Vagina (tissue), 2 donors: ENCODE measurements around the gene IFNLR1. TPM values are rescaled to one million over a fixed set of nuclear protein-coding genes. Genes with fewer than 3 reads are reported as not detected.

Experiments used
- DNase-seq, 2 donors: peaks; one replicate each; pipeline ENCODE4 v3.0.0-alpha.2; 2017; ENCODE audit errors: extremely low spot score in 2 of 2
- H3K27ac ChIP-seq: fragments of 200-600 bp; sonication (generic); one replicate; pipeline ENCODE4 v1.5.1; 2019
- H3K27me3 ChIP-seq: fragments of 200-600 bp; sonication (generic); one replicate; pipeline ENCODE4 v1.5.1; 2019
- H3K36me3 ChIP-seq, 2 donors: fragments of 200-600 bp; sonication (generic); one replicate each; pipeline ENCODE4 v1.5.1; 2017 to 2019
- H3K4me1 ChIP-seq: fragments of 200-600 bp; sonication (generic); one replicate; pipeline ENCODE4 v1.5.1; 2019
- H3K4me3 ChIP-seq, 2 donors: fragments of 200-600 bp; sonication (generic); 1 replicate in 1 of 2; 2 replicates in 1 of 2; pipeline ENCODE4 v1.5.1; 2016 to 2019
- H3K9me3 ChIP-seq: fragments of 200-600 bp; sonication (generic); one replicate; pipeline ENCODE4 v1.5.1; 2019
- POLR2A ChIP-seq, 2 donors: fragments of 450-650 bp; IDR thresholded peaks; one replicate each; pipeline ENCODE4 v1.6.1; 2017; ENCODE audit warnings: antibody characterized with exemption in 2 of 2, mild to moderate bottlenecking in 2 of 2, moderate library complexity in 2 of 2
- POLR2AphosphoS5 ChIP-seq, 2 donors: sonication (generic); formaldehyde crosslinking; IDR thresholded peaks; one replicate each; pipeline ENCODE4 v1.9.0; 2017; ENCODE audit warnings: antibody characterized with exemption in 2 of 2, mild to moderate bottlenecking in 2 of 2, low read depth in 1 of 2; ENCODE audit not compliant: insufficient read depth in 1 of 2
- intact Hi-C: fragments of 100-400 bp; cut with DNase I; formaldehyde crosslinking; loops from one replicate; pipeline ENCODE4 v1.15.1; 2023
- total RNA-seq: library from RNA; depleted of rRNA; stranded (reverse); fragments of >200 nt; gene quantifications from one replicate; pipeline ENCODE4 v1.2.3, GENCODE V29; 2016
- TF ChIP-seq, protein P1 (sequence below), 3 experiments: fragments of 450-650 bp in 2 of 3; fragments of 200-600 bp in 1 of 3; sonication (generic) in 1 of 3; IDR thresholded peaks; one replicate each; pipeline ENCODE4 v1.5.1; 2017 to 2019; ENCODE audit warnings: antibody characterized with exemption in 3 of 3, mild to moderate bottlenecking in 2 of 3, moderate library complexity in 2 of 3

The IFNLR1 gene
- total RNA-seq, 1 donor from 2014 or later: 1.7 TPM

DNA sequence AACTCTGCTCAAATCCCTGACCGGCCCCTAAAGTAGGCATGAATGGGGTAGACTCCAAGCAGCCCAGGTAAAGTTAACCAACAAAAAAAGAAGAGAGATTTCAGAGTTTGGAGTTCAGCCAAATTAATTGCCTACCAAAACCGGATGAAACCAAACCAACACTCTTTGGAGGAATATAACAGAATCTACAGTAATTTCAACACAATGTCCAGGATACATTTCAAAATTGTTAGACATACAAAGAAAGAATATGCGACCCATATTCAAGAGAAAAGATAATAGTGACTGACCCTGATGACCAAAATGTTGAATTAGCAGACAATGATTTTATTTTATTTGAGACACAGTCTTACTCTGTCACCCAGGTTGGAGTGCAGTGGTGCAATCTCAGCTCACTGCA, 56.7 kb downstream of the IFNLR1 start:
- TF ChIP-seq, protein P1, sequence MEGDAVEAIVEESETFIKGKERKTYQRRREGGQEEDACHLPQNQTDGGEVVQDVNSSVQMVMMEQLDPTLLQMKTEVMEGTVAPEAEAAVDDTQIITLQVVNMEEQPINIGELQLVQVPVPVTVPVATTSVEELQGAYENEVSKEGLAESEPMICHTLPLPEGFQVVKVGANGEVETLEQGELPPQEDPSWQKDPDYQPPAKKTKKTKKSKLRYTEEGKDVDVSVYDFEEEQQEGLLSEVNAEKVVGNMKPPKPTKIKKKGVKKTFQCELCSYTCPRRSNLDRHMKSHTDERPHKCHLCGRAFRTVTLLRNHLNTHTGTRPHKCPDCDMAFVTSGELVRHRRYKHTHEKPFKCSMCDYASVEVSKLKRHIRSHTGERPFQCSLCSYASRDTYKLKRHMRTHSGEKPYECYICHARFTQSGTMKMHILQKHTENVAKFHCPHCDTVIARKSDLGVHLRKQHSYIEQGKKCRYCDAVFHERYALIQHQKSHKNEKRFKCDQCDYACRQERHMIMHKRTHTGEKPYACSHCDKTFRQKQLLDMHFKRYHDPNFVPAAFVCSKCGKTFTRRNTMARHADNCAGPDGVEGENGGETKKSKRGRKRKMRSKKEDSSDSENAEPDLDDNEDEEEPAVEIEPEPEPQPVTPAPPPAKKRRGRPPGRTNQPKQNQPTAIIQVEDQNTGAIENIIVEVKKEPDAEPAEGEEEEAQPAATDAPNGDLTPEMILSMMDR (IDR thresholded peaks at IDR 0.05): no peak
- TF ChIP-seq POLR2A (IDR thresholded peaks at IDR 0.05) (no peak), POLR2AphosphoS5 (IDR thresholded peaks at IDR 0.05; ENCODE audit: insufficient read depth in 1 of 2, low read depth in 1 of 2) (no peak)
- Histone ChIP-seq H3K9me3 (no peaks in the 10 kb centered on the region), H3K27ac (no peak overlapping the region), H3K36me3 (no peaks in the 10 kb centered on the region), H3K4me3 (no peak overlapping the region), H3K27me3 (no peaks in the 10 kb centered on the region), H3K4me1 (no peaks in the 10 kb centered on the region)
- DNase-seq: no peak
- intact Hi-C loops: loop anchor here (5.0 kb wide), 1 partner anchor 868 kb away; no protein-coding TSS in a partner anchor

DNA sequence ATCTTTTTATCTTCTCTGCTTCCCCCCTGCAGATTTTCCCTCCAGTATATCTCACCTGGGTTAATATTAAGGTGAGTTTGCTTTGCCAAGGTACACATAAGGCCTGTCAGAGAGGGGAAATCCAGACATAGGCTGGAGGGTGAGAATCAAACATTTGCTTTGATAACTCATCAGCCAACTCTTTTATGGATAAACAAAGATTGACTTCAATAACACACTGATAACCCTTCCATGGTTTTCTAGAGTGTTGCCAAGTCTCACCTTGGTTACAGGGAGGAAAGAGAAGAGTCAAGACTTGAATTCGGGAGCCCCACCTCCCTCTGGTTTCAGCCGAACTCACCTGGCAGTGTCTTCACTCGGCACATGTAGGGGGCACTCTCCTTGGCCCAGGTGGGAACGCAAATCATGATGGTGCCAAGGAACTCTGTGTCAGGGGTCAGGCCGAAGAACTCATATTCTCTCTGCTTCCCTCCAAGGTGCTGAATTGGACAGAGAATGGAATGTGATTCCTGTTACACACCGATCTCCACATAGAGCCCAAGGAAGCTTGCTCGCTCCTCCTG, 59.2 kb downstream of the IFNLR1 start:
- H3K27ac ChIP-seq: no peak overlapping the region
- TF ChIP-seq, protein P1 (IDR thresholded peaks at IDR 0.05): no peak
- TF ChIP-seq POLR2A (IDR thresholded peaks at IDR 0.05): no peak
- no peak for TF ChIP-seq POLR2AphosphoS5 (IDR thresholded peaks at IDR 0.05; ENCODE audit: insufficient read depth in 1 of 2, low read depth in 1 of 2)
- H3K9me3 ChIP-seq: no peaks in the 10 kb centered on the region
- H3K27me3 ChIP-seq: no peaks in the 10 kb centered on the region
- no peaks in the 10 kb centered on the region for H3K4me1 ChIP-seq
- H3K4me3 ChIP-seq: no peak overlapping the region
- intact Hi-C loops: no loop called here
- H3K36me3 ChIP-seq: no peaks in the 10 kb centered on the region
- DNase-seq: no peak

DNA sequence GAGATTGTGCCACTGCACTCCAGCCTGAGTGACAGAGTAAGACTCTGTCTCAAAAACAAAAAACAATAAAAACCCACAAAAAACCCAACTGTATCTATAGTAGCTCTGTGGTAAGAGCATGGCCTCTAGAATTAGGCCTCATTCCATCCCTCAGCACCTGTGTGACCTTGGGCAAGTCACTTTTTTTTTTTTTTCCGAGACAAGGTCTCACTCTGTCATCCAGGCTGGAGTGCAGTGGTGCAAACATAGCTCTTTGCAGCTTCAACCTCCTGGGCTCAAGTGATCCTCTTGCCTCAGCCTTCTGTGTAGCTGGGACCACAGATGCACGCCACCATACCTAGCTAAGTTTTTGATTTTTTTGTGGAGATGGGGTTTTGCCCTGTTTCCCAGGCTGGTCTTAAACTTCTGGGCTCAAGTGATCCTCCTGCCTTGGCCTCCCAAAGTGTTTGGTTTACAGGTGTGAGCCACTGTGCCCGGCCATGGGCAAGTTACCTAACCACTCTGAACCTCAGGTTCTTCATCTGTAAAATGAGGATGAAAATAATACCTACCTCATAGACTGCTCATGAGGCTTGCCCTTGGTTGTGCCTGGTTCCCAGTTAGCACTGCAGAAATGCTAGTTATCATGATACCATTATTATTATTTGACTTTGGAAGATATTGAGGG, 59.8 kb downstream of the IFNLR1 start:
- Histone ChIP-seq H3K9me3 (no peaks in the 10 kb centered on the region), H3K27me3 (no peaks in the 10 kb centered on the region), H3K4me1 (no peaks in the 10 kb centered on the region), H3K36me3 (no peaks in the 10 kb centered on the region), H3K27ac (no peak overlapping the region), H3K4me3 (no peak overlapping the region)
- intact Hi-C loops: no loop called here
- DNase-seq: no peak
- TF ChIP-seq POLR2AphosphoS5 (IDR thresholded peaks at IDR 0.05; ENCODE audit: insufficient read depth in 1 of 2, low read depth in 1 of 2) (no peak), POLR2A (IDR thresholded peaks at IDR 0.05) (no peak)
- TF ChIP-seq, protein P1 (IDR thresholded peaks at IDR 0.05): no peak

DNA sequence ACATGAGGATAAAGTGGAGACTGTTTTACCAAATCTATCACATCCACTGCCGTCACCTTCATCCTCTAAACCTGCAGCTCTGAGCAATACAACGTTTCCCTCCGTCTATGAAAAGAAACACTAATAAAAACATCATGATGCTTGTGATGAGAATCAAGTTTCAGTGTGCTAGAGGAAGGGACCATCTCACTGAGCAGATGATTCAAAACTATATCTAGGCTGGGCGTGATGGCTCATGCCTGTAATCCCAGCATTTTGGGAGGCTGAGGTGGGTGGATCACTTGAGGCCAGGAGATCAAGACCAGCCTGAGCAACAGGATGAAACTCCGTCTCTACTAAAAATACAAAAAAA, 60.4 kb downstream of the IFNLR1 start:
- Histone ChIP-seq H3K27ac (no peak overlapping the region), H3K4me1 (no peaks in the 10 kb centered on the region), H3K9me3 (no peaks in the 10 kb centered on the region), H3K36me3 (no peaks in the 10 kb centered on the region), H3K27me3 (no peaks in the 10 kb centered on the region), H3K4me3 (no peak overlapping the region)
- DNase-seq: no peak
- intact Hi-C loops: no loop called here
- TF ChIP-seq, protein P1 (IDR thresholded peaks at IDR 0.05): no peak
- TF ChIP-seq POLR2AphosphoS5 (IDR thresholded peaks at IDR 0.05; ENCODE audit: insufficient read depth in 1 of 2, low read depth in 1 of 2): no peak
- no peak for TF ChIP-seq POLR2A (IDR thresholded peaks at IDR 0.05)

DNA sequence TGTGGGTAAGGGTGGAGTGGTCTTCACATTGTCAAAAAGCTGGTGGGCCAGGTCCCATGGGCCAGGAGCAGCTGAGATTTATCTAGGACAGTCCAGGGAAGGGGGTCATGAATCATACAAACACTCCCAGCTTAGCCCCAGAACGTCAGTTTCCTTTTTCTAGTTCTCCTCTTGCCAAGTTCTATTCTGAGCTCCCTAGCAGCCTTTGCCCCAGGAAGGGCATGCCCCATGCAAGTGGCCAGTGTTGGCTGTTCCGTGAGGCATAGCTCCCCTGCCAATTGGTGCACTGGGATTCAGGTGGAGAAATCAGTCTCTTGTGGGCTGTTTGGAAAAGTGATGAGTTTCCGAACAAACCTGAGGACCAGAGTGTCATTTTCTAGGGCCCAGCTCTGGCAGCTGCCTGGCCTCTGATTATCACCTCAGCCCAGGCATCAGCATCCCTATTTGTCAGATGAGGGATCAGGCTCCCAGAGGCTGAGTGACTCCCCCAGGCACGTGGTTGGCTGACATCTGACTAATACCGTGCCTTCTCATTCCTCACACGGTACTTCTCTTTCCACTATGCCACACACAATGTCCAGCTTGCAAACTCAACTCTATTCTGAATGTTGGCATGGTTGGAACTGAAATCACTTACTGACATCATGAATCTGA, 60.9 kb downstream of the IFNLR1 start:
- Histone ChIP-seq H3K9me3 (no peaks in the 10 kb centered on the region), H3K4me3 (no peak overlapping the region), H3K36me3 (no peaks in the 10 kb centered on the region), H3K27me3 (no peaks in the 10 kb centered on the region), H3K27ac (no peak overlapping the region), H3K4me1 (peaks cover under 1% of the 10 kb centered on the region)
- TF ChIP-seq POLR2A (IDR thresholded peaks at IDR 0.05): no peak
- no peak for TF ChIP-seq POLR2AphosphoS5 (IDR thresholded peaks at IDR 0.05; ENCODE audit: insufficient read depth in 1 of 2, low read depth in 1 of 2)
- TF ChIP-seq, protein P1 (IDR thresholded peaks at IDR 0.05): no peak
- intact Hi-C loops: no loop called here
- DNase-seq: no peak
